ENCODE measurements around the gene APOB. TPM values are rescaled to one million over a fixed set of nuclear protein-coding genes. Genes with fewer than 3 reads are reported as not detected.

APOB gene
- total and polyA plus RNA-seq, 2 of the 13 experiments (the other 11 are each of a cell fraction or from before 2014, with no cell fraction given) = 1,569 to 2,515 TPM

- TF ChIP-seq HBP1 (CRISPR knock-in tag; IDR thresholded peaks at IDR 0.05; ENCODE audit: low read depth) (0 out of 2 replicates have a peak, but pooled peaks have one; percentile 41), ZNF547 (CRISPR knock-in tag; IDR thresholded peaks at IDR 0.05) (no peak), RNF2 (conservative IDR thresholded peaks at IDR 0.05; ENCODE audit: low read depth) (no peak), SALL1 (CRISPR knock-in tag; IDR thresholded peaks at IDR 0.05) (no peak; the same call in 1 of the 2 replicates), SYNCRIP (IDR thresholded peaks at IDR 0.05; ENCODE audit: insufficient read depth, low read depth, low read length) (no peak), GZF1 (CRISPR knock-in tag; IDR thresholded peaks at IDR 0.05) (0 out of 2 replicates have a peak, but pooled peaks have one; percentile 10), XRCC5 (optimal IDR thresholded peaks at IDR 0.05; ENCODE audit: low read length) (no peak), CENPX (CRISPR knock-in tag; IDR thresholded peaks at IDR 0.05) (no peak), ATF4 (CRISPR knock-in tag; IDR thresholded peaks at IDR 0.05) (peak in 1 of 2 experiments; percentile 42; a peak in 1 of 4 replicates), ATAD3A (CRISPR knock-in tag; IDR thresholded peaks at IDR 0.05) (no peak), HNF1B (CRISPR knock-in tag; IDR thresholded peaks at IDR 0.05) (no peak), CC2D1A (CRISPR knock-in tag; IDR thresholded peaks at IDR 0.05) (no peak), TMF1 (CRISPR knock-in tag; IDR thresholded peaks at IDR 0.05; ENCODE audit: low read depth) (no peak), ZSCAN12 (CRISPR knock-in tag; IDR thresholded peaks at IDR 0.05) (no peak), HOXA5 (CRISPR knock-in tag; IDR thresholded peaks at IDR 0.05) (no peak), ZNF609 (CRISPR knock-in tag; IDR thresholded peaks at IDR 0.05; ENCODE audit: borderline replicate concordance) (no peak), ZNF784 (CRISPR knock-in tag; IDR thresholded peaks at IDR 0.05; ENCODE audit: borderline replicate concordance) (no peak), ZFP62 (CRISPR knock-in tag; IDR thresholded peaks at IDR 0.05) (no peak), ZNF101 (CRISPR knock-in tag; IDR thresholded peaks at IDR 0.05; ENCODE audit: borderline replicate concordance, low read depth) (no peak)
These were observed 7.7 kb downstream of the APOB start (continued) for GRCh38 chr2:21035974-21036707.

All from HepG2 (cell line).